Breast epithelium (tissue), 4 donors: ENCODE measurements around the gene ADCY4. TPM values are rescaled to one million over a fixed set of nuclear protein-coding genes. Genes with fewer than 3 reads are reported as not detected.

Experiments
- DNase-seq, 2 donors: peaks; one replicate each; pipeline ENCODE4 v3.0.0-alpha.2; 2019; ENCODE audit warnings: low spot score in 2 of 2
- H3K27ac ChIP-seq, 2 donors: fragments of 200-600 bp; sonication (generic) in 1 of 2; one replicate each; pipeline ENCODE4 v1.5.1; 2016 to 2019; ENCODE audit warnings: mild to moderate bottlenecking in 1 of 2
- H3K27me3 ChIP-seq, 2 donors: fragments of 200-600 bp; sonication (generic) in 1 of 2; one replicate each; pipeline versions ENCODE4 v1.5.1 to v1.6.0; 2017 to 2019; ENCODE audit warnings: control low read depth in 1 of 2, mild to moderate bottlenecking in 1 of 2
- H3K36me3 ChIP-seq: fragments of 200-600 bp; one replicate; pipeline ENCODE4 v1.5.1; 2019
- H3K4me1 ChIP-seq, 2 donors: fragments of 200-600 bp; sonication (generic); one replicate each; pipeline ENCODE4 v1.5.1; 2016 to 2019; ENCODE audit warnings: control low read depth in 1 of 2
- H3K4me3 ChIP-seq, 3 donors: fragments of 200-600 bp; sonication (generic); 1 replicate in 2 of 3; 2 replicates in 1 of 3; pipeline ENCODE4 v1.5.1; 2016 to 2019; ENCODE audit warnings: mild to moderate bottlenecking in 3 of 3, moderate library complexity in 2 of 3
- H3K9me3 ChIP-seq, 2 donors: fragments of 200-600 bp; sonication (generic) in 1 of 2; one replicate each; pipeline ENCODE4 v1.5.1; 2016 to 2019; ENCODE audit warnings: control low read depth in 1 of 2
- CTCF ChIP-seq, 3 donors: fragments of 450-650 bp; IDR thresholded peaks; one replicate each; pipeline ENCODE4 v1.5.1; 2016 to 2017; ENCODE audit warnings: antibody characterized with exemption in 3 of 3, mild to moderate bottlenecking in 3 of 3, moderate library complexity in 3 of 3
- POLR2A ChIP-seq: fragments of 450-650 bp; IDR thresholded peaks from one replicate; pipeline ENCODE4 v1.6.1; 2016; ENCODE audit warnings: antibody characterized with exemption, mild to moderate bottlenecking, moderate library complexity
- POLR2AphosphoS5 ChIP-seq, 3 donors: sonication (generic); formaldehyde crosslinking; IDR thresholded peaks; one replicate each; pipeline ENCODE4 v1.6.1; 2017; ENCODE audit warnings: antibody characterized with exemption in 3 of 3
- intact Hi-C: fragments of 100-400 bp; cut with DNase I; formaldehyde crosslinking; loops from one replicate; pipeline ENCODE4 v1.15.1; 2023; ENCODE audit warnings: low total_unique reads
- total RNA-seq, 3 donors: library from RNA; depleted of rRNA; stranded (reverse); fragments of >200 nt; gene quantifications; one replicate each; pipeline ENCODE4 v1.1.0, GENCODE V29; 2016

Gene ADCY4
- total RNA-seq, 3 donors from 2014 or later = 13.8 to 60.6 (median 27.7) TPM

DNA sequence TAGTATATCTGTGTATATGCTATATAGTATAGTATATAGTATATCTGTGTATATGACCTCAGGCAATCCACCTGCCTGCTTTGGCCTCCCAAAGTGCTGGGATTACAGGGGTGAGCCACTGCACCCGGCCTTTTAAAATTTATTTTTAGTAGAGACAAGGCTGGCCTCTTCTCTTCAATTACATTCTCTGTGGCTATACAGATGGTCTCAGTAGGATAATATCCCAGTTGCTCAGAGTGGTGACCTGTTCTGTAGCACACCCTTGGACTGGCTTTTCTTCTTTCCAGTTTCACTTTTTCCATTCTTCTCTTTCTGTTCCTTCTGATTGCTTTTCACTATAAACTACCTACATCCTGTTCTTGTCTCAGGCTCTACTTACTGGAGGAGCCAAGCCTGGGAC lies 30.0 kb upstream of the ADCY4 start:
- no peak for DNase-seq
- peak overlapping the region; percentile 93 for H3K27ac ChIP-seq
- no peak overlapping the region for H3K4me3 ChIP-seq
- TF ChIP-seq POLR2AphosphoS5 (IDR thresholded peaks at IDR 0.05) = no peak
- no peak for TF ChIP-seq POLR2A
- TF ChIP-seq CTCF (IDR thresholded peaks at IDR 0.05) = no peak
- no peaks in the 10 kb centered on the region for H3K36me3 ChIP-seq
- H3K27me3 ChIP-seq = no peaks in the 10 kb centered on the region
- intact Hi-C loops = loop anchor here (5.0 kb wide), 1 partner anchor 33 kb away; no protein-coding TSS in a partner anchor
- no peaks in the 10 kb centered on the region for H3K9me3 ChIP-seq
- H3K4me1 ChIP-seq = peaks cover 4 to 5% of the 10 kb centered on the region in 2 donors

DNA sequence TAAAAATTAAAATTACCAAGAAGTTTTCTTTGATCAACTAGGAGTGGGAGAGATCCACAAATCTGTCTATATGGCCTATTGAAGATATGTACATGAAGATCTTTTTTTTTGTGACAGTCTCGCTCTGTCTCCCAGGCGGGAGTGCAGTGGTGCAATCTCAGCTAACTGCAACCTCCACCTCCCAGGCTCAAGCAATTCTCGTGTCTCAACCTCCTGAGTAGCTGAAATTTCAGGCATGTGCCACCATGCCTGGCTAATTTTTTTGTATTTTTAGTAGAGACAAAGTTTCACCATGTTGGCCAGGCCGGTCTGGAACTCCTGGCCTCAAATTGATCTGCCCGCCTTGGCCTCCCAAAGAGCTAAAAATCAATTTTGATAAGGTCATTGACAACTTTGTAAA lies 28.5 kb upstream of the ADCY4 start:
- no peak for TF ChIP-seq POLR2A
- no peaks in the 10 kb centered on the region for H3K9me3 ChIP-seq
- H3K4me3 ChIP-seq = no peak overlapping the region
- peaks cover 4 to 5% of the 10 kb centered on the region in 2 donors for H3K4me1 ChIP-seq
- no peaks in the 10 kb centered on the region for H3K36me3 ChIP-seq
- intact Hi-C loops = no loop called here
- no peak overlapping the region for H3K27ac ChIP-seq
- DNase-seq = no peak
- H3K27me3 ChIP-seq = no peaks in the 10 kb centered on the region

- H3K4me1 ChIP-seq = peaks cover 2 to 5% of the 10 kb centered on the region in 2 donors
- intact Hi-C loops = no loop called here
- no peak overlapping the region for H3K4me3 ChIP-seq
- H3K36me3 ChIP-seq = no peaks in the 10 kb centered on the region
- no peak for DNase-seq
- no peaks in the 10 kb centered on the region for H3K9me3 ChIP-seq
- no peak overlapping the region for H3K27ac ChIP-seq
- no peak for TF ChIP-seq POLR2A
- no peak for TF ChIP-seq CTCF (IDR thresholded peaks at IDR 0.05)
- no peak for TF ChIP-seq POLR2AphosphoS5 (IDR thresholded peaks at IDR 0.05)
- no peaks in the 10 kb centered on the region for H3K27me3 ChIP-seq
Measured at GRCh38 chr14:24362241-24362960, 27.5 kb upstream of the ADCY4 start.

DNA sequence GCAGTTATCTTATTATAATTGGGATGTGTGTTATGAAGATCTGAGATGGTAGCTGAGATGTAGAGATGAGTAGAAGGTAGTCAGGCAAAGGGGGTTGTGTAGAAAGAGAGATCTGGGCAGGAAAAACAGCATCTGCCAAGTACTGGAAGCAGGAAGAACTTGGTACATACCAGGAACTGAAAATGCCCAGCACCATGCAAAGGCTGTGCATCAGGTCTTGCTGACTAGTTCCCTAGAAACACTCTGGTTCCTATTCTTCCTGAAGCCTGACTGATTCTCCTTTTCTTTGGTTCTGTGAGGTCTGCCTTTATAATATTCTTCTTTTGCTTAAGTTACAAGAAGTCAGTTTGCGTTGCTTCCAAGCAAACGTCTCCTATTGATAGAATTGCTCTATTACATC lies 26.5 kb upstream of the ADCY4 start:
- Histone ChIP-seq H3K27ac (no peak overlapping the region), H3K9me3 (no peaks in the 10 kb centered on the region), H3K4me3 (no peak overlapping the region), H3K27me3 (no peaks in the 10 kb centered on the region), H3K36me3 (no peaks in the 10 kb centered on the region), H3K4me1 (peaks cover 0 to 5% of the 10 kb centered on the region in 2 donors)
- no peak for TF ChIP-seq POLR2A
- no peak for TF ChIP-seq POLR2AphosphoS5 (IDR thresholded peaks at IDR 0.05)
- no peak for TF ChIP-seq CTCF (IDR thresholded peaks at IDR 0.05)
- intact Hi-C loops = no loop called here
- no peak for DNase-seq

DNA sequence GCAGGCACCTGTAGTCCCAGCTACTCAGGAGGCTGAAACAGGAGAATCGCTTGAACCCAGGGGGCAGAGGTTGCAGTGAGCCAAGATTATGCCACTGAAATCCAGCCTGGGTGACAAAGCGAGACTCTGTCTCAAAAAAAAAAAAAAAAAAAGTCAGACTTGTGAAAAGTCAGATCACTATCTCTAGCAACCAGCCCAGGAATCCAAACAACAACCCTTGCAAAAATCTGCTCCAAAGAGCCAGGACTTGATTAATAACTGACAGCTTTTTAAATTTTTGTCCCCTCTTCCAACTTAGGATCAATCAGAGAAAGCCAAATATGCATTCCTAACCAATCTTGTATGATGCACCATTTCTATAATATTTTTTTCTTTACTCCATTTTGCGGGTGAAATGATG lies 25.4 kb upstream of the ADCY4 start:
- intact Hi-C loops = no loop called here
- Histone ChIP-seq H3K27me3 (no peaks in the 10 kb centered on the region), H3K27ac (no peak overlapping the region), H3K4me1 (peaks cover 0 to 2% of the 10 kb centered on the region in 2 donors), H3K9me3 (no peaks in the 10 kb centered on the region), H3K36me3 (no peaks in the 10 kb centered on the region), H3K4me3 (no peak overlapping the region)
- no peak for DNase-seq
- TF ChIP-seq CTCF (IDR thresholded peaks at IDR 0.05) (no peak), POLR2A (no peak), POLR2AphosphoS5 (IDR thresholded peaks at IDR 0.05) (no peak)
